Gastroesophageal sphincter (tissue), 3 donors: ENCODE data around the gene LRP11.

Experiments used
- CTCF ChIP-seq, 4 experiments: fragments of 200-600 bp in 2 of 4; fragments of 450-650 bp in 2 of 4; sonication (generic) in 1 of 4; IDR thresholded peaks; one replicate each; pipeline ENCODE4 v1.5.1; 2017 to 2019; ENCODE audit warnings: antibody characterized with exemption in 4 of 4, mild to moderate bottlenecking in 2 of 4, moderate library complexity in 2 of 4
- EP300 ChIP-seq: sonication (generic); formaldehyde crosslinking; IDR thresholded peaks from one replicate; pipeline ENCODE4 v1.6.1; 2017; ENCODE audit warnings: antibody characterized with exemption, mild to moderate bottlenecking
- POLR2A ChIP-seq, 2 donors: fragments of 450-650 bp; IDR thresholded peaks; one replicate each; pipeline ENCODE4 v1.6.1; 2017; ENCODE audit warnings: antibody characterized with exemption in 2 of 2, mild to moderate bottlenecking in 2 of 2, moderate library complexity in 1 of 2
- POLR2AphosphoS5 ChIP-seq: sonication (generic); formaldehyde crosslinking; IDR thresholded peaks from one replicate; pipeline ENCODE4 v1.6.1; 2017; ENCODE audit warnings: antibody characterized with exemption

- TF ChIP-seq CTCF (IDR thresholded peaks at IDR 0.05): no peak
- no peak for TF ChIP-seq POLR2A (IDR thresholded peaks at IDR 0.05)
- no peak for TF ChIP-seq EP300
- no peak for TF ChIP-seq POLR2AphosphoS5
These were observed 35.3 kb upstream of the LRP11 start for GRCh38 chr6:149899486-149899885.
